ENCODE measurements around the gene EPHB4.

DNA sequence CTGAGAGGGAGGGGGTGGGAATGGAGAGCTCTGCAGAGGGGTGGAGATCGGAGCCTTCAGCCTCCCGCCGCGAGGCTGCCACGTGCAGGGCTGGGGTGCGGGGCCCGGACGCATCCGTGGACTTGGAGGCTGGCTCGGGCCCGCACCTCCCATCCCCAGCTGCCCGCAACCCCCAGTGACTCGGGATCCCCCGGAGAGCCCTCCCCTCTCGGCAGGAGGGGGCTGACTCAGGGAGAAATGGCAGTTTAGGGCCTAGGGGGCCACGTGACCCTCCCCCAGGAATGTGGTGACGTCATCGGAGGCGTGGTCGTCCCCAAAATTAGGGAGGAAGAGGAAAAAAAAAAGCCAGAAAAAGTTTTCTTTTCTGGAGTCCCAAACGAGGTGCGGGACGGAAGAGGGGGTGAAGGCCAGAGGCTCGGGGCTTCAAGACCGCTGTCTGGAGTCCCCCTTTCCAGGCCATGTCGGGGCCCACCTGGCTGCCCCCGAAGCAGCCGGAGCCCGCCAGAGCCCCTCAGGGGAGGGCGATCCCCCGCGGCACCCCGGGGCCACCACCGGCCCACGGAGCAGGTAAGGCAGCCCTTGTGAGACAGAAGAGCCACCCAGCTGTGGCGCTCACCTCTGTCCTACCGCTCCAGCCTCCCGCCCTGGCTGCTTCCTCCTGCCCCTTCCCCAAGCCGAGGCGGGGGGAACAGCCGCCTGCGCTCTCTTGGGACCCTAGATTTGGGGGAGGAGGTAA is 39.9 kb upstream of the EPHB4 start, which contains the start of gene TRIP6:
- TF ChIP-seq, protein P1, sequence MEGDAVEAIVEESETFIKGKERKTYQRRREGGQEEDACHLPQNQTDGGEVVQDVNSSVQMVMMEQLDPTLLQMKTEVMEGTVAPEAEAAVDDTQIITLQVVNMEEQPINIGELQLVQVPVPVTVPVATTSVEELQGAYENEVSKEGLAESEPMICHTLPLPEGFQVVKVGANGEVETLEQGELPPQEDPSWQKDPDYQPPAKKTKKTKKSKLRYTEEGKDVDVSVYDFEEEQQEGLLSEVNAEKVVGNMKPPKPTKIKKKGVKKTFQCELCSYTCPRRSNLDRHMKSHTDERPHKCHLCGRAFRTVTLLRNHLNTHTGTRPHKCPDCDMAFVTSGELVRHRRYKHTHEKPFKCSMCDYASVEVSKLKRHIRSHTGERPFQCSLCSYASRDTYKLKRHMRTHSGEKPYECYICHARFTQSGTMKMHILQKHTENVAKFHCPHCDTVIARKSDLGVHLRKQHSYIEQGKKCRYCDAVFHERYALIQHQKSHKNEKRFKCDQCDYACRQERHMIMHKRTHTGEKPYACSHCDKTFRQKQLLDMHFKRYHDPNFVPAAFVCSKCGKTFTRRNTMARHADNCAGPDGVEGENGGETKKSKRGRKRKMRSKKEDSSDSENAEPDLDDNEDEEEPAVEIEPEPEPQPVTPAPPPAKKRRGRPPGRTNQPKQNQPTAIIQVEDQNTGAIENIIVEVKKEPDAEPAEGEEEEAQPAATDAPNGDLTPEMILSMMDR (tag by site-specific recombination; IDR thresholded peaks at IDR 0.05) = no peak
- no peak for TF ChIP-seq ZNF302 (tag by site-specific recombination; IDR thresholded peaks at IDR 0.05; ENCODE audit: low read depth)
- peak; percentile 93; the same call in 1 of the 2 replicates for TF ChIP-seq KLF16 (tag by site-specific recombination; IDR thresholded peaks at IDR 0.05)
- TF ChIP-seq, protein P2, sequence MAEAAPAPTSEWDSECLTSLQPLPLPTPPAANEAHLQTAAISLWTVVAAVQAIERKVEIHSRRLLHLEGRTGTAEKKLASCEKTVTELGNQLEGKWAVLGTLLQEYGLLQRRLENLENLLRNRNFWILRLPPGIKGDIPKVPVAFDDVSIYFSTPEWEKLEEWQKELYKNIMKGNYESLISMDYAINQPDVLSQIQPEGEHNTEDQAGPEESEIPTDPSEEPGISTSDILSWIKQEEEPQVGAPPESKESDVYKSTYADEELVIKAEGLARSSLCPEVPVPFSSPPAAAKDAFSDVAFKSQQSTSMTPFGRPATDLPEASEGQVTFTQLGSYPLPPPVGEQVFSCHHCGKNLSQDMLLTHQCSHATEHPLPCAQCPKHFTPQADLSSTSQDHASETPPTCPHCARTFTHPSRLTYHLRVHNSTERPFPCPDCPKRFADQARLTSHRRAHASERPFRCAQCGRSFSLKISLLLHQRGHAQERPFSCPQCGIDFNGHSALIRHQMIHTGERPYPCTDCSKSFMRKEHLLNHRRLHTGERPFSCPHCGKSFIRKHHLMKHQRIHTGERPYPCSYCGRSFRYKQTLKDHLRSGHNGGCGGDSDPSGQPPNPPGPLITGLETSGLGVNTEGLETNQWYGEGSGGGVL (tag by site-specific recombination; IDR thresholded peaks at IDR 0.05) = peak; percentile 95
- no peak for TF ChIP-seq ZNF138 (tag by site-specific recombination; IDR thresholded peaks at IDR 0.05; ENCODE audit: borderline replicate concordance)
